ENCODE data around the gene ERGIC1. TPM values are rescaled to one million over a fixed set of nuclear protein-coding genes. Genes with fewer than 3 reads are reported as not detected.
"Not testable (repeated sequence)": the region's sequence is repeated elsewhere in the genome, so short reads cannot be mapped to it uniquely, and the experiment has no call there.

The ERGIC1 gene
- total RNA-seq, 1 donor from 2014 or later, result 54.8 TPM

DNA sequence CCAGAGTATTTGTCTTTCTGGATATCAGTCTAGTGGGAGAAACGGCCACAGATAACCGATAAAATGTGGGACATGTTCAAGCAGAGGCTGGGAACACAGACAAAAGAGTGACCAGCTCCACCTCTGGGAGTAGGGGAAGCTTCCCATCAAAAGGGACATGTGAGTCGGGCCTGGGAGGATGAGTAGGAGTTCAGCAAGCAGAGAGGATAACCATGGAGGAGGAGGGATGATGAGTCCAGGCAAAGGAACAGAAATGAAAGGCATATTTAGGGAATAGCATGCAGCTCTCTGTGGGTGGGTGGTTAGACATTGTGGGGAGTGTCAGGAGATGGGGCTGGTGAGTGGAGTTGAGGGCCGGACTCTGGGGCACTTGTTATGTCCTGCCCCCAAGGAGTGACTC is 61.5 kb downstream of the ERGIC1 start:
- Mint-ChIP-seq H3K4me1 (ENCODE audit: low read depth) (no peaks in the 10 kb centered on the region), H3K36me3 (ENCODE audit: low read depth) (peaks cover 3% of the 10 kb centered on the region), H3K27me3 (ENCODE audit: low read depth) (no peaks in the 10 kb centered on the region), H3K27ac (no peak overlapping the region), H3K9me3 (no peaks in the 10 kb centered on the region), H3K4me3 (ENCODE audit: low read depth) (no peak overlapping the region)
- intact Hi-C loops (cut with micrococcal nuclease), result no loop called here
- no peak for DNase-seq (ENCODE audit: low spot score)

DNA sequence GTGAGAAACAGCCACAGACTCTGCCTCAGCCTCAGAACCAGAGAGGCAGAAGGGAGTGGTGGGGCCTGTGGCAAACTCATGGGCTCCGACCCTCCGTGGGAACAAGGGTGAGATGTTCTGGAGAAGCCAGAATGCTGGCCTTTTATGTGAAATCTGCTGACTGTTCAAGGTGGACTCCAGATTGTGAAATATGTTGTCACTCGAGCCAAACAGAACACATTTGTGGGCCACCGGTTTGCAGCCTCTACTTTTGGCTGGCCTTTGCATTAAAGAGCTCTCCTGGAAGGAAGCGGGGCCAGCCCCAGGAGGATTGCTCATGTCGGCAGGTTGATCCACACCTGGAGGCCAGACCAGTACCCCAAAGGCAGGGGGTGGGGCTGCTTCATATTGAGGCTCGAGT is 62.4 kb downstream of the ERGIC1 start:
- Mint-ChIP-seq H3K4me1 (ENCODE audit: low read depth) (no peaks in the 10 kb centered on the region), H3K27ac (no peak overlapping the region), H3K9me3 (no peaks in the 10 kb centered on the region), H3K4me3 (ENCODE audit: low read depth) (no peak overlapping the region), H3K27me3 (ENCODE audit: low read depth) (no peaks in the 10 kb centered on the region), H3K36me3 (ENCODE audit: low read depth) (peaks cover 3% of the 10 kb centered on the region)
- intact Hi-C loops (cut with micrococcal nuclease), result no loop called here
- no peak for DNase-seq (ENCODE audit: low spot score)

DNA sequence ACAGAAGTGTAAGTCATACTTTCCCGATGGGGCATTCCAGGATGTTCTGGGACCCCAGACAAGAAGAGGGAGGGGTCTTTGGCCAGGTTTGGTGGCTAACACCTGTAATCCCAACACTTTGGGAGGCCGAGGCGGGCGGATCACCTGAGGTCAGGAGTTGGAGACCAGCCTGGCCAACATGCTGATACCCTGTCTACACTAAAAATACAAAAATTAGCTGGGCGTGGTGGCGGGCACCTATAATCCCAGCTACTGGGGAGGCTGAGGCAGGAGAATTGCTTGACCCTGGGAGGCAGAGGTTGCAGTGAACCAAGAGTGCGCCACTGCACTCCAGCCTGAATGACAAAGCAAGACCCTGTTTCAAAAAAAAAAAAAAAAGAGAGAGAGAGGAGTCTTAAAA is 63.0 kb downstream of the ERGIC1 start:
- DNase-seq (ENCODE audit: low spot score); H3K4me1 Mint-ChIP-seq (ENCODE audit: low read depth); H3K36me3 Mint-ChIP-seq (ENCODE audit: low read depth); H3K9me3 Mint-ChIP-seq; intact Hi-C loops (cut with micrococcal nuclease); H3K27ac Mint-ChIP-seq; H3K27me3 Mint-ChIP-seq (ENCODE audit: low read depth): not testable (repeated sequence)
- peak overlapping the region; percentile 24 for H3K4me3 Mint-ChIP-seq (ENCODE audit: low read depth)

DNA sequence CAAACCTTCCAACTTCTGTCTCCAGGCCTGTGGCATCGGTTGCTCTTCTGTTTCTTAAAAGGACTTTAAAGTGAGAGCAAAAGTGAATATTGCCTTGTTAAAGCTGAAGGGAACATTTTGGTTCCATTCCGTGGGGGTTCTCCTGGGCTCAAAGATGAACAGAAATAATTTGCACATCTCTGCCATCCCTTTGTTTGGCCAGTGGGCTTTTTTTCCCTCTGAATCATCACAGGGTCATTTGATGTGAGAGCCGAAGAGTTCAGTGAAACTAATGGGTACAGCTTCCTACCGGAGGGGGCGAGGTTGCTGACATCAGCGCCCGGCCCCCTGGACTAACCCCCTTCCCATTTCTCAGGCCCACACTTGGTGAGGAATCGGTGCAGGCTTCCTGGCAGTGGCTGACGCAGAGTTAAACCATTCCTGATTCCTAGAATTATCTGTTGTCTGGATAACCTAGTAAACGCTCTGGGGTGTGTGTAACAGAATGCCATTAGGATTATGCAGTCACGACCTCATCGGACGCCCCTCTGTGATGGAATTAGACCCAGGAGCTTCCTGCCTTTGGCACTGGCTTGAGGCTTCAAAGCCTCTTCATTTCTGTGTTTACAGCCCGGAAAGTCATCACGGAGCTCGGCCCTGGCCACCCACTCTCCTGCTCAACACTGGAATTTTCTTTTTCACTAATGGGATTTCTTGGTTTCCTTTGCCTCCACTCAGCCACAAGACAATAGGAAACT is 63.6 kb downstream of the ERGIC1 start:
- no peaks in the 10 kb centered on the region for H3K4me1 Mint-ChIP-seq (ENCODE audit: low read depth)
- no peaks in the 10 kb centered on the region for H3K27me3 Mint-ChIP-seq (ENCODE audit: low read depth)
- H3K27ac Mint-ChIP-seq, result no peak overlapping the region
- DNase-seq (ENCODE audit: low spot score), result no peak
- intact Hi-C loops (cut with micrococcal nuclease), result no loop called here
- peaks cover 3% of the 10 kb centered on the region for H3K36me3 Mint-ChIP-seq (ENCODE audit: low read depth)
- H3K9me3 Mint-ChIP-seq, result no peaks in the 10 kb centered on the region
- peak overlapping the region; percentile 24 for H3K4me3 Mint-ChIP-seq (ENCODE audit: low read depth)

DNA sequence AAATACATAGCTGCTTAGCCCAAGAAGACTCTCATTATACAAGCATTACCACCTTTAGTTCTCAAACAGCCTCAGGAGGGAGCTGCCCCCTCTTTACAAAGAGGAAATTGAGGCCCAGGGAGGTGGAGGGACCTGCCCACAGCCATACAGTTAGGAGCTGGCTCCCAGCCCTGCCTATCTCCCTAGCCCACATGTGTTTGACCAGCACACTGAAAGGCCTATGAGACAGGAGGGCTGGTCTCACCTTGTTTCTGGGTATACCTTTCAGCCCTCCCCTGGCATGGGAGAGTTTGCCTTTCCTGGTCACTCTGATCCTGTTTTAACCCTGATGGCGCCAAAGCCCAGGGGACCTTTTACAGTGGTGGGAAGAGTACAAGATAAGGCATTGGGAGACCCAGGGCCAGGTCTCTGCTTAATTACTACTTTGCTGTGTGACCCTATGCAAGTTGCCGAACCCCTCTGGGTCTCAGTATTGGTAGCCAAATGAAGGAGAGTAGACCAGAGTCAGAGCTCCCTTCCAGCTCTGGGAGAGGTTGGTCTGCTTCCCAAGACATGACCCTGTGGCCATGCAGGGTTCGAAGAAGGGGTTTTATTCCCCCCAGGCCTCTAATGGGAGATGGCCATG is 64.3 kb downstream of the ERGIC1 start:
- H3K27ac Mint-ChIP-seq, result no peak overlapping the region
- no peaks in the 10 kb centered on the region for H3K4me1 Mint-ChIP-seq (ENCODE audit: low read depth)
- no peak for DNase-seq (ENCODE audit: low spot score)
- H3K27me3 Mint-ChIP-seq (ENCODE audit: low read depth), result no peaks in the 10 kb centered on the region
- H3K4me3 Mint-ChIP-seq (ENCODE audit: low read depth), result no peak overlapping the region
- H3K9me3 Mint-ChIP-seq, result no peaks in the 10 kb centered on the region
- intact Hi-C loops (cut with micrococcal nuclease), result no loop called here
- H3K36me3 Mint-ChIP-seq (ENCODE audit: low read depth), result peaks cover 3% of the 10 kb centered on the region

DNA sequence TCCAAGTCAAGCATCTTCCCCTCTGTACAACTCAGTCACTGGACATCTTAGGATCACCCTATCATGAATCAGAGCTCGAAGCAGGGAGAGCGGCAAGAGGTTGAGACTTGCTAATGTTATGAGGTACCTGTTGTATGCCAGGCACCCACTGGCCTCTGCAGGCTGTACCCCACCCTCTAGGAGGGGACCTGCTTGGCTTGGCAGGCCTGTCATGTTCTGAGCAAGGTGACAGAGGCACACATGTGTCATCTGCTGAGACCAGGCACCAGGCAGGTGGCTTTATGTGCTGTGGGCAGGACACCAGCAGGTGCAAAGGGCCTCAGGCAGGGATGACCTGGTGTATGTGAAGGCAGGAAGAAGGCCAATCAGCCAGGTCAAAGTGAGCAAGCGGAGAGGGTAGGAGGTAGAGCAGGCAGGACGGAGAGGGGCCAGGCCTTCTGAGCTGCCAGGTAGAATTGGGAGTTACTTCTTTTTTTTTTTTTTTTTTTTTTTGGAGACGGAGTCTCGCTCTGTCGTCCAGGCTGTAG is 64.9 kb downstream of the ERGIC1 start:
- no peaks in the 10 kb centered on the region for H3K9me3 Mint-ChIP-seq
- no peaks in the 10 kb centered on the region for H3K4me1 Mint-ChIP-seq (ENCODE audit: low read depth)
- peak overlapping the region; percentile 30 for H3K27ac Mint-ChIP-seq
- H3K4me3 Mint-ChIP-seq (ENCODE audit: low read depth), result no peak overlapping the region
- no peak for DNase-seq (ENCODE audit: low spot score)
- H3K36me3 Mint-ChIP-seq (ENCODE audit: low read depth), result peaks cover 3% of the 10 kb centered on the region
- no peaks in the 10 kb centered on the region for H3K27me3 Mint-ChIP-seq (ENCODE audit: low read depth)
- intact Hi-C loops (cut with micrococcal nuclease), result no loop called here

DNA sequence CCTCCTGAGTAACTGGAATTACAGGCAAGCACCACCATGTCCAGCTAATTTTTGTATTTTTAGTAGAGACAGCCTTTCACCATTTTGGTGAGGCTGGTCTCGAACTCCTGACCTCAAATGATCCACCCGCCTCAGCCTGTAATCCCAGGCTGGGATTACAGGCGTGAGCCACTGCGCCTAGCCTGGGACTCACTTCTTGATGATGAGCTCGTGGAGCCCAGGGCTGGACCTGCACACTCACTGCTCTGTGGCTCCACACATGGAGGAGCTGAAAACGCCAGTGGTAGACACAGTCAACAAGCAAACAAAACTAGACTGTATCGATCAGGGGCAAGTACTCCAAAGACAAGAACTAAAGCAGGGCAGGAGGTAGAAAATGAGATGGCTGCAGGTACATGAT is 65.4 kb downstream of the ERGIC1 start:
- intact Hi-C loops (cut with micrococcal nuclease), result no loop called here
- Mint-ChIP-seq H3K9me3 (no peaks in the 10 kb centered on the region), H3K27ac (no peak overlapping the region), H3K36me3 (ENCODE audit: low read depth) (peaks cover 3% of the 10 kb centered on the region), H3K4me1 (ENCODE audit: low read depth) (no peaks in the 10 kb centered on the region), H3K4me3 (ENCODE audit: low read depth) (no peak overlapping the region), H3K27me3 (ENCODE audit: low read depth) (no peaks in the 10 kb centered on the region)
- no peak for DNase-seq (ENCODE audit: low spot score)

DNA sequence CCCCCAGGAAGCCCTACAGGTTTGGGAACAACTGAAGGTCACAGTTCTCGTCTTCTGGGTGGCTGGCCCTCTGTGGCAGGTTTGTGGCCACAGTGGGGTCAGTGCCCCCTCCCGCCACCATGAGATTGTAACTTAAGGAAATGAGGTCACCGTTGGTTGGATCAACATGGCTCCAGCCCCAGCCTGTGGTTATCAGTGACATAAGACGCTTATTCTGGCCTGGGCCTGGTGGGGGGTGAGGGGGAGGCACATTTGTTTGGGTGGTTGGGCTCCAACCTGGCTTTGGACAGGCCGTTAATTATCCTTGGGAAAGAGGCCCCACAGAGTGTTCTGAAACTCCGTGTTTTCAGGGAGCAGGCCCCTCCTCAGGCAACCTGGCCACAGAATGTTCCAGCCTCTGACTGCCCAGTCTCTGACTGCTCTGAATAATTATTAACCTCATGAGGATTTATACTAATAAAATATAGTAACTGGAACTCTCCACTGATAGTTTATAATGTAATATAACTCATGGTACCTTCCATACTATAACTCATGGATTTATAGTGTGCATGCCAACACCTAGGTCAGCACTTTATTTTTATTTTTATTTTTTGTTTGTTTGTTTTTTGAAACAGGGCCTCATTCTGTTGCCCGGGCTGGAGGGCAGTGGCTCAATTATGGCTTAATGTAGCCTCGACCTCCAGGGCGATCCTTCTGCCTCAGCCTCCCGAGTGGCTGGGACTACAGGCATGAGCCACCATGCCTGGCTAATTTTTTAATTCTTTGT is 67.1 kb downstream of the ERGIC1 start:
- Mint-ChIP-seq H3K4me1 (ENCODE audit: low read depth) (no peaks in the 10 kb centered on the region), H3K27ac (no peak overlapping the region), H3K36me3 (ENCODE audit: low read depth) (peaks cover 3% of the 10 kb centered on the region), H3K27me3 (ENCODE audit: low read depth) (no peaks in the 10 kb centered on the region), H3K4me3 (ENCODE audit: low read depth) (no peak overlapping the region), H3K9me3 (no peaks in the 10 kb centered on the region)
- no peak for DNase-seq (ENCODE audit: low spot score)
- intact Hi-C loops (cut with micrococcal nuclease), result no loop called here

DNA sequence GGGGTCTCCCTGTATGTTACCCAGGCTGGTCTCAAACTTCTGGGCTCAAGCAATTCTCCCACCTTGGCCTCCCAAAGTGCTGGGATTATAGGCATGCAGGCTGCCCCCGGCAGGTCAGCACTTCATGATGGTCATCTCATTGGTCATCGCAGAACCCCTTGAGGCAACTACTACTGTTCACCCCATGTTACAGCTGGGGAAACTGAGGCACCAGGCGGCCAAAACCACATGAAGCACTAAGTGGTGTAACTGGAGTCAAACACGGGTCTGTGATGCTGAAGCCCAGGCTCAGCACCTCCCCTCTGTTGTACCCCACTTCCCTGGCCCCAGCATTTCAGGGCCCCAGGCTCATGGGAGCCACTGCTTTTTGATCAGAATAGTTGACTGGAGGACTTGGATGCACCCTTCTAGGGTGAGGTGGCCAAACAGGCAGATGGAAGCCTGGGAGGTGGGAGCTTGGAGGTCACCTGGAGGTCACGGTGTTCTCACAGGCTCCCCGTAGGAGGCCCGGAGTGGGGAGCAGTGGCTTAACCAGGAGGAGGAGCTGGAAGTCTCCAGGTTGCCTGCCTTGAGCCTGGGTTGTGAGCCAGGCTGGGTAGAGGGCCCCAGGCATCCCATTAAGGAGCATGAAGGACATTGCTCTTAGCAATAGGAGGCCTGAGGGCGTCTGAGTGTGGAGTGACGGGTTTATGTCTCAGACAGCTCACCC is 67.9 kb downstream of the ERGIC1 start:
- H3K9me3 Mint-ChIP-seq, result no peaks in the 10 kb centered on the region
- DNase-seq (ENCODE audit: low spot score), result no peak
- H3K27me3 Mint-ChIP-seq (ENCODE audit: low read depth), result no peaks in the 10 kb centered on the region
- peaks cover 3% of the 10 kb centered on the region for H3K36me3 Mint-ChIP-seq (ENCODE audit: low read depth)
- H3K27ac Mint-ChIP-seq, result no peak overlapping the region
- intact Hi-C loops (cut with micrococcal nuclease), result no loop called here
- H3K4me1 Mint-ChIP-seq (ENCODE audit: low read depth), result no peaks in the 10 kb centered on the region
- H3K4me3 Mint-ChIP-seq (ENCODE audit: low read depth), result no peak overlapping the region

DNA sequence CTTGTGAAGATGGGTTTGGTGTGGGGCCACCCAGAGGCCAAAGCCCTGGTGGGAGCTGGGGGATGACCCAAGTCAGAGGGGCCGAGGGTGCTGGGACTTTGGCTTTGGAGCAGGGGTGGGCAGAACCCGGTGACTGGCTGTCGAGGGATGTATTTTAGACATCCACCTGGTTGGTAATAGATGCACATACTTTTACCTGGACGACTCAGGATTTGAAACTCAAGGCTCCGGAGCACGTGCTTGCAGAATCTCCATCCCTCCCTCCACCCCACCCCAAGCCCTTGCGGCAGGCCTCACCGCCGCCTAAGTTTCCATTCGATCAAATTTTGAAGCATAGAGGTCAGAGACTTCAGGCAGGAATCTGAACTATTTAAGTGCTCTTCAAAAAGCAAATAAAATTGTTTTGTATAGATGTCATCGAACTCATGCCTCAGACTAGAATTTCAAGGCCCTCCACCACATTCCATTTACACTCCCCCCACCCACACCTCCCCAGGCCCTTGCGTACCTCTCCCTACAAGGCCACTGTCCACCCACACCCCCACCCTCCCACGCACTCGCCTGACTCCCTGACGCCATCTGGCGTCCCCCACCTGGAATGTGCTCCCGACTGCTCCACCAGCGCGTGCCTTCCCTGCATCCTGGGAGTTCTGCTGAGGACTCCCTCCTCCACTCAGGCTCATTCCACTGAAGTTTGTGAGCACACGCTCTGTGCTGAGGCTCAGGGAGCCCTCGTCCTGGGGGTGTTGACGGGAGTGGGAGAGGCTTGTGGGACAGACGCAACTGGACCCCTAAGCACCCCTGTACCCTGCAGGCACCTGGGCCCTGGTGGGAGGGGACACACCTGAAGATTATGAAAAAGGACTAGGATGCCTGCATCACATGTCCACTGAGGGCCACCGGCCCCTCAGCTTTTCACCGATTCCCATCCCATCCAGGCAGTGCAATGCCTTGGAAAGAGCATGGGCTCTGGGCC is 68.7 kb downstream of the ERGIC1 start:
- H3K27ac Mint-ChIP-seq, result no peak overlapping the region
- H3K4me3 Mint-ChIP-seq (ENCODE audit: low read depth), result no peak overlapping the region
- intact Hi-C loops (cut with micrococcal nuclease), result no loop called here
- peaks cover 3% of the 10 kb centered on the region for H3K36me3 Mint-ChIP-seq (ENCODE audit: low read depth)
- DNase-seq (ENCODE audit: low spot score), result no peak
- H3K4me1 Mint-ChIP-seq (ENCODE audit: low read depth), result no peaks in the 10 kb centered on the region
- no peaks in the 10 kb centered on the region for H3K9me3 Mint-ChIP-seq
- H3K27me3 Mint-ChIP-seq (ENCODE audit: low read depth), result no peaks in the 10 kb centered on the region

DNA sequence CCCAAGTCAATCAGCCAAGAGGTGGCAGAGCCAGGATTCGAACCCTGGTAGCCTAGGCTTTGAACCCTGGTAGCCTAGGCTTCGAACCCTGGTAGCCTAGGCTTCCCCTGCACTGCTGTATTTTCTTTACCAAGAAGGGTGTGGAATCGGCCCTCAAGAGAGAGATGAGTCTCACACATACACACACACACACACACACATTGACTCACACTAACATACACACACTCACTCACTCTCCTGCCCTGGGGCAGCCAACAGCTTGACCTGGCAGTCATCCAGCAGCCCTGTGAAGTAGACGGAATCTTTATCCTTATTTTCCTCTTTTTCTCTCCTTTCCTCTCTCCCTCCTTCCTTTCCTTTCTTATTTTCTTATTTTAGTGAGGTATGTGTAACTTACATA is 69.7 kb downstream of the ERGIC1 start:
- Mint-ChIP-seq H3K4me1 (ENCODE audit: low read depth) (no peaks in the 10 kb centered on the region), H3K27me3 (ENCODE audit: low read depth) (no peaks in the 10 kb centered on the region), H3K27ac (no peak overlapping the region), H3K4me3 (ENCODE audit: low read depth) (no peak overlapping the region), H3K36me3 (ENCODE audit: low read depth) (peaks cover 3% of the 10 kb centered on the region), H3K9me3 (no peaks in the 10 kb centered on the region)
- no peak for DNase-seq (ENCODE audit: low spot score)
- intact Hi-C loops (cut with micrococcal nuclease), result no loop called here

DNA sequence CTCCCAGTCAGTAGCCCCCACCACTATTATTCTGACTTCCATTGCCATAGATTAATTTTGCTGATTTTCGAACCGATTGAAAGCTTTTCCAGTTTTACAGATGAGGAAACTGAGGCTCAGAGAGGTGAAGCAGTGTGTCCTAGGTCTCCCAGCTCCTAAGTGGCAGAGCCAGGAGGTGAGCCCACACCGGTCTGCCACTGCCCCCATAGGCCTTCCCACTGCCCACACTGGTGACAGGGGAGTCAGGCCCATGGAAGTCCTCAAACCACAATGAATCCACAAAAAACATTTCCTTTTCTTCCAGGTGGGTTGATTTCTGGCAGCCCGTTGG is 70.2 kb downstream of the ERGIC1 start:
- intact Hi-C loops (cut with micrococcal nuclease), result no loop called here
- no peak for DNase-seq (ENCODE audit: low spot score)
- no peaks in the 10 kb centered on the region for H3K9me3 Mint-ChIP-seq
- no peaks in the 10 kb centered on the region for H3K27me3 Mint-ChIP-seq (ENCODE audit: low read depth)
- H3K4me1 Mint-ChIP-seq (ENCODE audit: low read depth), result no peaks in the 10 kb centered on the region
- no peaks in the 10 kb centered on the region for H3K36me3 Mint-ChIP-seq (ENCODE audit: low read depth)
- H3K27ac Mint-ChIP-seq, result no peak overlapping the region
- H3K4me3 Mint-ChIP-seq (ENCODE audit: low read depth), result no peak overlapping the region

Data from activated T-helper 2 cell treated with anti-CD3 and anti-CD28 coated beads, Interferon-gamma antibody, Interleukin-2, Interleukin-4, amounts not matched to agents 10 μg/mL and 5 μg/mL and 100 μg/mL, durations not matched to agents 14 hours and 24 hours and 36 hours (primary cell).